Smooth muscle cell of the brain vasculature (primary cell): ENCODE measurements around the gene GPR151.
"Not testable (repeated sequence)": the region's sequence is repeated elsewhere in the genome, so short reads cannot be mapped to it uniquely, and the experiment has no call there.

ENCODE experiments used
- DNase-seq: peaks from one replicate; pipeline ENCODE4 v3.0.0-alpha.2; 2012; ENCODE audit warnings: low read depth, low spot score

Gene GPR151

GRCh38 chr5:146516151-146516475, at the start of gene GPR151:
GPR151 (minus strand) TSS chr5:146516190; CDS start chr5:146516113, 77 bp downstream.
- DNase-seq: no peak

- no peak for DNase-seq
Observed at GRCh38 chr5:146564007-146564762, 48.2 kb upstream of the GPR151 start.

DNA sequence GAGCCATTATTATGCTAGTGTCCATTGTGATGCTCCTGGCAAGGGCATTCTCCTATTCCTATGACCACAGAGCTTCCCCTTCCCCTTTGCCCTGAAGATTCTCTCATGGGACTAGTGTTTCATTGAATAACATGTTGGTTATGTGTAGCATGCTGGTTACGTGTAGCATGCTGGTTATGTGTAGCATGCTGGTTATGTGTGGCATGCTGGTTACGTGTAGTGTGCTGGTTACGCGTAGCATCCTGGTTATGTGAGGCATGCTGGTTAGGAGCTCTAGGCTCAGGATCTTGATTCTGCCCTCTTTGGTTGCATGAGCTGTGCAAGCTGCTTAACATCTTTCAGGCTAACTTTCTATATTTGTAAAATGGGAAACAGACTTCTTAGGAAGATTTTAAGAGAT, 46.5 kb upstream of the GPR151 start:
- no peak for DNase-seq

DNA sequence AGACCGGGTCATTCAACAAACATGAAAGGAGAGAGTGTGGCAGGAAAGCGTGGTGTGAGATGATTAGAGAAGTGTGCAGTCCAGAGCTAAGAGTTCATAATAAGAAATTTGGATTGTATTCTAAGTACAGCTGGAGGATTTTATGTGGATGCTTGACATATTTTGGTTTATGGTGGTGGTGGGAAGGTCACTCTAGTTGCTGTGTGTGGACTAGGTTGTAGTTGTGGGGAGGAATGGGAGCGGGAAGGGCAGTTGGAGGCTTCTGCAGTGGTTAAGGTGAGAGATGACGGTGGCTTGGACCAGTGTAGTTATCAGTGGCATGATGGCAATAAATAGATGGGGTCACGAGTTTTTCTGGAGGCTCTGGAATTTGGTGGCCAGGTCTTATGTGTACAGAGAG, 45.7 kb upstream of the GPR151 start:
- no peak for DNase-seq

DNA sequence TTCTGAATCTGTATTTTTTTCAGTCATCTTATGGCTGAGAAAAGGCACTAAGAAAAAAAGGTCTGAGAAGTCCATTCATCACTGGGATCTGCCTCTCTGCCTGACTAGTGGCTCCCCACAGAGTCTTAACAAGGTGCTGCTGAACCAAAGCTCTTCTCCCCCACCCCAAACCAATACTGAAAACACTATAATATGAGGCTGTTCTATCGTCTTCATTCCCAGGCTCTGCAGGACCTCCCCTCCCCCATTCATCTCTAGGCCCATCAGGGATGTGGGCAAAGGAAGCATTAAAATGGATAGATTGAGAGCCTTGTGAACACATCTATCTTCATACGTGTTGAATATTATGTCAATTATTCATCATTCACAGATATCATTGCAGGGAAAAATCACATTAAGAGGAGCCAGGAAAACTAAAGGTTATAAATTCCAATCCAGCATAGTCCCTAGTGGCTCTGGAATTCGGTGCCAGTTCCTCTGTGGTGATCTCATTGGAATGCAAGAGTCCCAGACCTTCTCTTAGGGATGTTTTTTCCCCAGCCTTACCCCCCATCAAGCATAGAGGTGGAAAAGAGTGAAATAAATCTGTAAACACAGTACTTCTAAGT, 44.3 kb upstream of the GPR151 start:
- DNase-seq: no peak

DNA sequence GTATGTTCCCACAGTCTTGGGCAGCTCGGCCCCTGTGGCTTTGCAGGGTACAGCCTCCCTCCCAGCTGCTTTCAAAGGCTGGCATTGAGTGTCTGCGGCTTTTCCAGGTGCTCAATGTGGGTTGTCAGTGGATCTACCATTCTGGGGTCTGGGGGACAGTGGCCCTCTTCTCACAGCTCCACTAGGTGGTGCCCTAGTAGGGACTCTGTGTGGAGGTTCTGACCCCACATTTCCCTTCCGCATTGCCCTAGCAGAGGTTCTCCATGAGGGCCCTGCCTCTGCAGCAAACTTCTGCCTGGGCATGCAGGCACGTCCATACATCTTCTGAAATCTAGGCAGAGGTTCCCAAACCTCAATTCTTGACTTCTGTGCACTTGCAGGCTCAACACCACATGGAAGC, 40.9 kb upstream of the GPR151 start:
- DNase-seq: not testable (repeated sequence)

DNA sequence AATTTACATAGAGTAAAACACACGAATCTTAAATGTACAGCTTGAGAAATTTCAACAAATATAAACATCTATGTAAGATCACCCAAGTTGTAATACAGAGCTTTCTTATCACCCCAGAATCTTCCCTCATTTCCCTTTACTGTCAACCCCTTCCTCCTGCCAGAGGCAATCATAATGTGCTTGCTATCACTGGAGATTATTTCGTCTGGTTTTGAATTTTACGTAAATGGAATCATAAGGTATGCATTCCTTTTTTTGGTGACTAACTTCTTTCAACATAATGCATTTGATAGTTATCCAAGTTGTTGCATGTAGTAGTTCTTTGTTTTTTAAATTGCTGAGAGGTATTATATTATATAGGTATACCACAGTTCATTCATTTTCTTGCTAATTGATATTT, 37.5 kb upstream of the GPR151 start:
- no peak for DNase-seq

GRCh38 chr5:146549615-146550014, 33.6 kb upstream of the GPR151 start:
- no peak for DNase-seq

DNA sequence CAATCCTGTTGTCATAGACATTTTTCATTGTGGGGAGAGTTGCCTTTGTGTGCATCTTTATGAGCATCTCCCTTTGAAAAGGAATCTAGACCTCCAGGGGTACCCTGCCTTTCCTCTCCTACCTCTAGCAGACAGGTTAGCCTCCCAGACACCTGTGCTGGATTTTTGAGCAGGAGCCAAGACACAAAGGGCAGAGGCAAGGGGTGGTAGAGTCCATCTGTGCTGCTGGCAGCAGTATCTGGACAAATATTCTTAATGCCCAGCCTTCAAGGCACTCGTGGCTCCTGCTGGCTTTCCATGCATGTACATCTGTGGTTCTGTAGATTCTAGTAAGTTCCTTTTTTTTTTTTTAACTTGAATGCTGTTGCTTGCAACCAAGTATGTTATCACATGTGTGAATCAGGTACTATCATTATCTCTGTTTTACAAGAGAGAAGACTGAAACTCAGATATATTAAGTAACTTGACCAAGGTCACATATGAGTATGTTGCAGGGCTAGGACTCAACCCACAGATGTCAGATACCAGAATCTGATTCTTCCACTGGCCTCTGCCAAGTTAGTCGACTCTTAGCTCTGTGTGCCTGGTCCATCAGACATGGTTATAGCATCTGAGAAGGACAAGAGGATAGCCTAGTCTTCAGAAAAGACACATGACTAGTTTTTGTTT, 32.9 kb upstream of the GPR151 start:
- no peak for DNase-seq

GRCh38 chr5:146544232-146544631, 28.2 kb upstream of the GPR151 start:
- DNase-seq: no peak

GRCh38 chr5:146541958-146542849, 26.2 kb upstream of the GPR151 start:
- DNase-seq: peak; percentile 9

DNA sequence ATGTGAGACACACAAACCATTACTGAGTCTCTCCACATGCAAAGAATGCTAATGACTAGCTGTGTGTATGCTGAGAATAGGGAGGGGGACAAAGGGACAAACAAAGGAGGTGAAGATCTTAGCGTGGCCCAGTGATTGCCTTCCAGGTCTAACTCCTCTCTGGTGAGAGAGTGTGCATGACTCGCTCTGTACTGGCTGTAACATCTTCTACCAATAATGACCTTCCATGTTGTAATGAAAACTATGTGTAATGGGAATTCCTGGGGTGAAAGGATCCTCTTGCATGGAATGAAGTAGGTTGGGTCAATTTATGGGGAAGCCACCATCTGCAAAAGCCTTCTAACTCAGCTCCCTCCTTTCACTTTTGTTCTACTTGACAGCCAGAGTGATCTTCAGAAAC, 24.4 kb upstream of the GPR151 start:
- DNase-seq: no peak

- DNase-seq: no peak
Observed at GRCh38 chr5:146539973-146540372, 24.0 kb upstream of the GPR151 start.

GRCh38 chr5:146538432-146538831, 22.4 kb upstream of the GPR151 start:
- DNase-seq: no peak

- DNase-seq: no peak
Observed at GRCh38 chr5:146533882-146534281, 17.9 kb upstream of the GPR151 start.

DNA sequence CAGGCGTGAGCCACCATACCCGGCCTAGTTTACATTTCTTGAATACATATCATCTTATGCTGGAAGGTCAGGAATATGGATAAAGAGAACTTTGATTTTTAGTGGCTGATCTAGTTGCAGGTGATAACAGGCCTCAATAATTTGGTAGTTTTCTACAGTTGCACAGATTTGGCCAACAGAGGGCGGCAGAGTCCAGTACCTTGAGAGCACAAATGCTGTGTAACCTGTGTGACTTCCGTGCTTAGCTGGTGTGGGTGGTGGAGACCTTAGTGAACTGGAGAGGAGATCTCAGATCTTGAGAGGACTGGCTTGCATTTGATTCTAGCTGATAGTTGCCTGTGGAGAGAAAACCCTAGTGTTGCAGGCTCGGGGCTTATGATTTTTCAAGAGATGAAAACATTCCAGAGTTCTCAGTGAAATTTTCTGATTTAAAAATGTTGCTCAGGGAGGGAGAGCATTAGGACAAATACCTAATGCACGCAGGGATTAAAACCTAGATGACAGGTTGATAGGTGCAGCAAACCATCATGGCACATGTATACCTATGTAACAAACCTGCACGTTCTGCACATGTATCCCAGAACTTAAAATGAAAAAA, 17.4 kb upstream of the GPR151 start:
- peak; percentile 15 for DNase-seq

DNA sequence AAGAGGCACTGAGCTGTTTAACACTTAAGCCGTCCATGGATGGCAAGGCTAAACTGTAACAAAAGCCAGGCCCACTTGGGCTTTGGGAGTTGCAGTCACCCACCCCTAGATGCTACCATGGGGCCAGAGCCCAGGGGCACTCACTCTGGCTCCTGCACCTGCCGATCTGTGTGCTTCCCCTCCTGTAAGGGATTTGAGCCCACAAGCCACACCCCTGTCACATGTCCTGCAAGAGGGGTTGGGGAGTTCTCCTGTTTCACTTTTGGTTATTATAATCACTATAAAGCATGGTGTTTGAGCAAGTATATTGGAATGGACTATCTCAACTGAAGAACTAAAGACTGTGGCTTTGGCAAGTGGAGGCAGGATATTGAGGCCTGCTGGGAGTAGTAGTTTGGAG, 14.0 kb upstream of the GPR151 start:
- no peak for DNase-seq

GRCh38 chr5:146528236-146528635, 12.2 kb upstream of the GPR151 start:
- no peak for DNase-seq

GRCh38 chr5:146527785-146528184, 11.8 kb upstream of the GPR151 start:
- DNase-seq: no peak

DNA sequence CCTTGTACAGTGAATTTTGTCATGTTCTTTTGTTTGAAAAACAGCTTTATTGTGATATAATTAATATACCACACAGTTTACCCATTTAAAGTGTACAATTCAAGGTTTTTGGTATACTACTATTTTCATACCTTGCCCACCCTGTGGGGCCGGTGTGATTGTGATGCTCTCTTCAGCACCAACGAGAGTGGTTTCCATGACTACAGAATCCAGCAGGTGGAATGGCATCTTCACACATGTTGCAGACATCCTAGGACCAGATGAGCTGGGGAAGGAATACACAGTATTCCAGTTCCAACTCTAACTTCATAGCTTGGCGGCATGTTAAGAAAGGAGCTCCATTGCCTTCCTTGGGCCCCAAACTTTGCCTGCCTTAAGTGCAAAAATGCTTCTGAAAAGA, 7.7 kb upstream of the GPR151 start:
- DNase-seq: no peak

DNA sequence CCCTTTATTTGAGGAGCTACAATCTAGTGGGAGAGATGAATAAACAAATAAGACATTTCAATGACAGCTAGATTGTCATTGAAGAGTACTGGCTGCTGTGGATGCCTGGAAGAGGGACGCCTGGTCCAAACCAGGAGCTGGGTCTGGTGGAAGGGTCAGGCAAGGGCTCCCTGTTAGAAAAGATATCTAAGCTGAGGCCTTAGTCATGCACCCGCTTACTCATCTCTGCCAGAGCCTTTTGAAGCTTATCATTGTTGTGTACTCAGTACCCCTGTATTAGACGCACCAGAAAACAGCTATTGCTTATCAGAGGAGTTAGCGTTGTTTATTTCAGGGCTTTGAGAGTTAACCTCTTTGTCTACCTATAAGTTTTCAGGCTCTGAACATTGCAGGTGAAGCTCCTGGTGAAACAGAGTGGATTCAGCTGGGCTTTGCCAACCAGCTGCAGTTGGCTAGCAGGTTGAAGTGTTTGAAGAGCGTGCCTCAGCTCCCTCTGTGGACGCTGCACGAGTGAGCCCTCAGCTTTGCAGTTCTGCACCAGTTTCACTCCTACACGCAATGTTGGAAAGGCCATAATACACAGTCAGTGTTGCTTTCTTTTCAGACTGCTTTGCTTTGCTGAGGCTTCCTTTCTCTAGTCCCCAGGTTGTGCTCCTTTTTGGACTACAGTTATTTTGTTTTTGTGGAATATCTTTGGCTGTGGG, 5.6 kb upstream of the GPR151 start:
- DNase-seq: no peak
